Peyer's patch (tissue), 4 donors: ENCODE measurements around the gene NDUFS4. TPM values are rescaled to one million over a fixed set of nuclear protein-coding genes. Genes with fewer than 3 reads are reported as not detected.
"Not testable (repeated sequence)": the region's sequence is repeated elsewhere in the genome, so short reads cannot be mapped to it uniquely, and the experiment has no call there.

ENCODE experiments used
- DNase-seq, 3 donors: peaks; one replicate each; pipeline ENCODE4 v3.0.0-alpha.2; 2017 to 2019
- H3K27ac ChIP-seq, 4 donors: fragments of 200-600 bp; sonication (generic); one replicate each; pipeline ENCODE4 v1.5.1; 2016 to 2019
- H3K27me3 ChIP-seq, 2 donors: fragments of 200-600 bp; sonication (generic); one replicate each; pipeline ENCODE4 v1.5.1; 2019
- H3K36me3 ChIP-seq, 3 donors: fragments of 200-600 bp; sonication (generic); one replicate each; pipeline ENCODE4 v1.5.1; 2016 to 2019
- H3K4me1 ChIP-seq, 4 donors: fragments of 200-600 bp; sonication (generic); one replicate each; pipeline ENCODE4 v1.5.1; 2016 to 2019
- H3K4me3 ChIP-seq, 4 donors: fragments of 200-600 bp; sonication (generic); 1 replicate in 3 of 4; 2 replicates in 1 of 4; pipeline ENCODE4 v1.5.1; 2016 to 2019; ENCODE audit warnings: mild to moderate bottlenecking in 1 of 4
- H3K9me3 ChIP-seq, 4 donors: fragments of 200-600 bp; sonication (generic); one replicate each; pipeline ENCODE4 v1.5.1; 2016 to 2019; ENCODE audit warnings: mild to moderate bottlenecking in 1 of 4
- CTCF ChIP-seq, 6 experiments: fragments of 450-650 bp in 4 of 6; fragments of 200-600 bp in 2 of 6; sonication (generic) in 1 of 6; IDR thresholded peaks; one replicate each; pipeline ENCODE4 v1.5.1; 2017 to 2019; ENCODE audit warnings: antibody characterized with exemption in 6 of 6, mild to moderate bottlenecking in 3 of 6, moderate library complexity in 1 of 6
- POLR2A ChIP-seq, 2 donors: fragments of 450-650 bp; IDR thresholded peaks; one replicate each; pipeline ENCODE4 v1.5.1; 2017; ENCODE audit warnings: antibody characterized with exemption in 2 of 2, mild to moderate bottlenecking in 2 of 2, moderate library complexity in 2 of 2
- total RNA-seq, 4 donors: library from RNA; depleted of rRNA; stranded (reverse); fragments of >200 nt; gene quantifications; one replicate each; pipeline ENCODE4 v1.1.0, GENCODE V29; 2016

Gene NDUFS4
- total RNA-seq, result 10 to 100 TPM; 51.3 to 71.4 (median 63.1) TPM

GRCh38 chr5:53560506-53561191 is at the start of gene NDUFS4:
TSS of gene NDUFS4 (plus strand) at chr5:53560639. CDS start at chr5:53560663, 24 bp downstream.
- Histone ChIP-seq H3K4me3 (peak within 1 kb of the TSS; percentile 64 to 78 (median 70)), H3K4me1 (peaks cover 0 to 20% (median 0%) of the 10 kb centered on the region in 4 donors), H3K9me3 (no peaks in the 10 kb centered on the region), H3K36me3 (no peaks in the 10 kb centered on the region), H3K27me3 (no peaks in the 10 kb centered on the region), H3K27ac (peak within 1 kb of the TSS; percentile 69 to 87 (median 78))
- TF ChIP-seq POLR2A (IDR thresholded peaks at IDR 0.05) (peak; percentile 41 to 60), CTCF (IDR thresholded peaks at IDR 0.05) (no peak)
- peak; percentile 77 to 93 (median 85) for DNase-seq

DNA sequence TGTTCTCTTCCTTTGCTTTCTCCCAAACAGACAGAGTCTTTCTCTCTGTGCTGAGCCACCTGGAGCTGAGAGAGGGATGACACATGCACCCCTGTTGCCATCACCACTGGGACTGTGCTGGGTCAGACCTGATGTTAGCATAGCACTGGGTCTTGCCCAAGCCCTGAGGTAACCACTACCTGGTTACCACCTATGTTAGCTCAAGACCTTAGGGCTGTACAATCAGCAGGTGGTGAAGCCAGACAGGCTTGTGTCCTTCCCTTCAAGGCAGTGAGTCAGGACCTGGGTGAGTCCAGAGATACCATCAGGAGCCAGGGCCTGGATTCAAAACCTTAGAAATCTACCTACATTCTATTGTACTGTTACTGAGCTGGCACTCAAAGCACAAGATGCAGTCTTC is 47.9 kb upstream of the NDUFS4 start:
- DNase-seq, result no peak
- H3K27me3 ChIP-seq, result no peaks in the 10 kb centered on the region
- H3K27ac ChIP-seq, result no peak overlapping the region
- H3K36me3 ChIP-seq, result no peaks in the 10 kb centered on the region
- no peak overlapping the region for H3K4me3 ChIP-seq
- H3K4me1 ChIP-seq, result no peaks in the 10 kb centered on the region
- H3K9me3 ChIP-seq, result peaks cover 0 to 7% (median 0%) of the 10 kb centered on the region in 4 donors
- TF ChIP-seq CTCF (IDR thresholded peaks at IDR 0.05), result no peak
- TF ChIP-seq POLR2A (IDR thresholded peaks at IDR 0.05), result no peak

GRCh38 chr5:53515988-53516387 is 44.5 kb upstream of the NDUFS4 start:
- no peak overlapping the region for H3K27ac ChIP-seq
- H3K36me3 ChIP-seq, result no peaks in the 10 kb centered on the region
- no peaks in the 10 kb centered on the region for H3K9me3 ChIP-seq
- H3K4me3 ChIP-seq, result no peak overlapping the region
- no peaks in the 10 kb centered on the region for H3K4me1 ChIP-seq
- no peak for TF ChIP-seq POLR2A (IDR thresholded peaks at IDR 0.05)
- no peak for TF ChIP-seq CTCF (IDR thresholded peaks at IDR 0.05)
- no peaks in the 10 kb centered on the region for H3K27me3 ChIP-seq
- no peak for DNase-seq

DNA sequence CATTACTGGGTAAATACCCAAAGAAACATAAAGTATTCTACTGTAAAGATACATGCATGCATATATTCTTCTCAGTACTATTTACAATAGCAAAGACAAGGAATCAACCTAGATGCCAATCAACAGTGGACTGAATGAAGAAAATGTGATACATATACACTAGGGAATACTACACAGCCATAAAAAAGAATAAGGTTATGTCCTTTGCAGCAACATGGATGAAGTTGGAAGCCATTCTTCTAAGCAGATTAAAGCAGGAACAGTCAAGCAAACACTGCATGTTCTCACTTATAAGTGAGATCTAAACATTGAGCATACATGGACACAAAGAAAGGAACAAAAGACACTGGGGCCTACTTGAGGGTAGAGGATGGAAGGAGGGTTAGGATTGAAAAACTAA is 39.6 kb upstream of the NDUFS4 start:
- Histone ChIP-seq H3K27me3 (no peaks in the 10 kb centered on the region), H3K4me3 (no peak overlapping the region), H3K9me3 (no peaks in the 10 kb centered on the region), H3K36me3 (no peaks in the 10 kb centered on the region), H3K4me1 (no peaks in the 10 kb centered on the region), H3K27ac (no peak overlapping the region)
- no peak for DNase-seq
- no peak for TF ChIP-seq POLR2A (IDR thresholded peaks at IDR 0.05)
- no peak for TF ChIP-seq CTCF (IDR thresholded peaks at IDR 0.05)

GRCh38 chr5:53537711-53538110 is 22.7 kb upstream of the NDUFS4 start:
- H3K4me3 ChIP-seq, result no peak overlapping the region
- H3K9me3 ChIP-seq, result no peaks in the 10 kb centered on the region
- no peak for DNase-seq
- H3K4me1 ChIP-seq, result no peaks in the 10 kb centered on the region
- H3K27me3 ChIP-seq, result no peaks in the 10 kb centered on the region
- TF ChIP-seq CTCF (IDR thresholded peaks at IDR 0.05) (no peak), POLR2A (IDR thresholded peaks at IDR 0.05) (no peak)
- H3K36me3 ChIP-seq, result no peaks in the 10 kb centered on the region
- H3K27ac ChIP-seq, result no peak overlapping the region

DNA sequence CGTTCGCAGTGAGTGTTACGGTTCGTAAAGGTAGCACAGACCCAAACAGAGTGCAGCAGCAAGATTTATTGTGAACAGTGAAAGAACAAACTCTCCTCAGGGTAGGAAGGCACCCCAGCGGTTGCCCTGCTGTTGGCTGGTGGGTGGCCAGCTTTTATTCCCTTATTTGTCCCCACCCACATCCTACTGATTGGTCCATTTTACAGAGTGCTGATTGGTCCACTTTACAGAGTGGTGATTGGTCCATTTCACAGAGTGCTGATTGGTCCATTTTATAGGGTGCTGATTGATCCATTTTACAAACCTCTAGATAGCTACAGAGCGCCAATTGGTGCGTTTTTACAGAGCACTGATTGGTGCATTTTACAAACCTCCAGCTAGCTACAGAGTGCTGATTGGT is 19.7 kb upstream of the NDUFS4 start:
- DNase-seq, H3K4me3 ChIP-seq, H3K36me3 ChIP-seq, H3K27me3 ChIP-seq, H3K27ac ChIP-seq, H3K9me3 ChIP-seq, H3K4me1 ChIP-seq: not testable (repeated sequence)
